BE2C (cell line): ENCODE measurements around the gene PICK1.

Experiments
- DNase-seq: peaks from one replicate; pipeline ENCODE4 v3.0.0-alpha.2; 2020
- H3K27me3 ChIP-seq: fragments of 250-450 bp; sonication (Bioruptor Pico); 2 replicates; pipeline ENCODE4 v1.5.1; 2020; ENCODE audit warnings: mild to moderate bottlenecking
- H3K36me3 ChIP-seq: fragments of 250-450 bp; sonication (Bioruptor Pico); 2 replicates; pipeline ENCODE4 v1.5.1; 2020; ENCODE audit warnings: mild to moderate bottlenecking
- H3K4me1 ChIP-seq: fragments of 250-450 bp; sonication (Bioruptor Pico); 2 replicates; pipeline ENCODE4 v1.5.1; 2020
- H3K4me3 ChIP-seq: 2 replicates; pipeline ENCODE4 v1.5.1; 2011; ENCODE audit warnings: low read depth, low read length
- H3K9me3 ChIP-seq: fragments of 250-450 bp; sonication (Bioruptor Pico); 2 replicates; pipeline ENCODE4 v1.5.1; 2020
- CTCF ChIP-seq: IDR thresholded peaks from 2 replicates; pipeline ENCODE4 v1.5.1; 2012; ENCODE audit warnings: mild to moderate bottlenecking, low read depth, low read length

Gene PICK1

GRCh38 chr22:38025514-38025913 is 31.7 kb upstream of the PICK1 start:
- H3K9me3 ChIP-seq: no peaks in the 10 kb centered on the region
- no peak for TF ChIP-seq CTCF
- H3K36me3 ChIP-seq: no peaks in the 10 kb centered on the region
- H3K4me3 ChIP-seq: no peak overlapping the region
- DNase-seq: no peak
- H3K27me3 ChIP-seq: no peaks in the 10 kb centered on the region
- 0 out of 2 replicates have a peak, but pooled peaks cover 2% of the 10 kb centered on the region for H3K4me1 ChIP-seq

- no peak for TF ChIP-seq CTCF
- DNase-seq: peak; percentile 65
- H3K36me3 ChIP-seq: no peaks in the 10 kb centered on the region
- H3K4me3 ChIP-seq: no peak overlapping the region
- no peaks in the 10 kb centered on the region for H3K27me3 ChIP-seq
- 0 out of 2 replicates have a peak, but pooled peaks cover 2% of the 10 kb centered on the region for H3K4me1 ChIP-seq
- H3K9me3 ChIP-seq: no peaks in the 10 kb centered on the region
Observed at GRCh38 chr22:38026130-38027111, 30.8 kb upstream of the PICK1 start.

GRCh38 chr22:38027487-38027886 is 29.7 kb upstream of the PICK1 start:
- no peaks in the 10 kb centered on the region for H3K27me3 ChIP-seq
- no peaks in the 10 kb centered on the region for H3K9me3 ChIP-seq
- no peak for TF ChIP-seq CTCF
- H3K4me3 ChIP-seq: no peak overlapping the region
- 0 out of 2 replicates have a peak, but pooled peaks cover 2% of the 10 kb centered on the region for H3K4me1 ChIP-seq
- no peak for DNase-seq
- no peaks in the 10 kb centered on the region for H3K36me3 ChIP-seq

GRCh38 chr22:38028344-38029130 is 28.7 kb upstream of the PICK1 start:
- Histone ChIP-seq H3K4me3 (no peak overlapping the region), H3K27me3 (no peaks in the 10 kb centered on the region), H3K9me3 (no peaks in the 10 kb centered on the region), H3K4me1 (0 out of 2 replicates have a peak, but pooled peaks cover 2% of the 10 kb centered on the region), H3K36me3 (no peaks in the 10 kb centered on the region)
- no peak for TF ChIP-seq CTCF
- DNase-seq: no peak

- no peaks in the 10 kb centered on the region for H3K36me3 ChIP-seq
- no peak for DNase-seq
- H3K9me3 ChIP-seq: no peaks in the 10 kb centered on the region
- H3K4me3 ChIP-seq: no peak overlapping the region
- 0 out of 2 replicates have a peak, but pooled peaks cover 2% of the 10 kb centered on the region for H3K4me1 ChIP-seq
- TF ChIP-seq CTCF: no peak
- H3K27me3 ChIP-seq: no peaks in the 10 kb centered on the region
Observed at GRCh38 chr22:38029370-38029769, 27.8 kb upstream of the PICK1 start.
